Activated naive CD4-positive, alpha-beta T cell treated with anti-CD3 and anti-CD28 coated beads, Interleukin-2, amount 50 U/mL, for 24 hours (primary cell): Measurements from ENCODE around the gene TMEM95.

Experiments used
- H3K27ac Mint-ChIP-seq: one replicate; pipeline ENCODE4 v1.8.0; 2021; ENCODE audit warnings: mild to moderate bottlenecking, mixed read lengths
- H3K27me3 Mint-ChIP-seq: one replicate; pipeline ENCODE4 v1.8.0; 2021; ENCODE audit warnings: mixed read lengths
- H3K36me3 Mint-ChIP-seq: one replicate; pipeline ENCODE4 v1.8.0; 2021; ENCODE audit warnings: mixed read lengths
- H3K4me1 Mint-ChIP-seq: one replicate; pipeline ENCODE4 v1.8.0; 2021; ENCODE audit warnings: mixed read lengths
- H3K4me3 Mint-ChIP-seq: one replicate; pipeline ENCODE4 v1.8.0; 2021; ENCODE audit warnings: mild to moderate bottlenecking, mixed read lengths
- H3K9me3 Mint-ChIP-seq: one replicate; pipeline ENCODE4 v1.8.0; 2021; ENCODE audit warnings: mixed read lengths

TMEM95 gene

GRCh38 chr17:7396147-7396546 lies 41.2 kb downstream of the TMEM95 start:
- Mint-ChIP-seq H3K4me1 (peaks cover 32% of the 10 kb centered on the region), H3K4me3 (peak overlapping the region; percentile 16), H3K27ac (peak overlapping the region; percentile 66), H3K9me3 (no peaks in the 10 kb centered on the region), H3K36me3 (no peaks in the 10 kb centered on the region), H3K27me3 (no peaks in the 10 kb centered on the region)

GRCh38 chr17:7398612-7399011 lies 43.7 kb downstream of the TMEM95 start:
- H3K27me3 Mint-ChIP-seq: no peaks in the 10 kb centered on the region
- no peak overlapping the region for H3K27ac Mint-ChIP-seq
- H3K36me3 Mint-ChIP-seq: no peaks in the 10 kb centered on the region
- H3K9me3 Mint-ChIP-seq: no peaks in the 10 kb centered on the region
- H3K4me3 Mint-ChIP-seq: no peak overlapping the region
- peaks cover 19% of the 10 kb centered on the region for H3K4me1 Mint-ChIP-seq

- Mint-ChIP-seq H3K36me3 (no peaks in the 10 kb centered on the region), H3K9me3 (no peaks in the 10 kb centered on the region), H3K27me3 (no peaks in the 10 kb centered on the region), H3K27ac (peak overlapping the region; percentile 55), H3K4me3 (peak overlapping the region; percentile 96), H3K4me1 (peaks cover 15% of the 10 kb centered on the region)
Measured at GRCh38 chr17:7403043-7403726, 48.2 kb downstream of the TMEM95 start.

GRCh38 chr17:7403727-7403976 lies 48.7 kb downstream of the TMEM95 start:
- Mint-ChIP-seq H3K9me3 (no peaks in the 10 kb centered on the region), H3K4me1 (peaks cover 15% of the 10 kb centered on the region), H3K27me3 (no peaks in the 10 kb centered on the region), H3K27ac (peak overlapping the region; percentile 93), H3K36me3 (no peaks in the 10 kb centered on the region), H3K4me3 (peak overlapping the region; percentile 96)

- H3K4me1 Mint-ChIP-seq: peaks cover 18% of the 10 kb centered on the region
- no peaks in the 10 kb centered on the region for H3K27me3 Mint-ChIP-seq
- no peaks in the 10 kb centered on the region for H3K9me3 Mint-ChIP-seq
- peak within 1 kb of the TSS; percentile 96 for H3K4me3 Mint-ChIP-seq
- H3K36me3 Mint-ChIP-seq: no peaks in the 10 kb centered on the region
- H3K27ac Mint-ChIP-seq: peak within 1 kb of the TSS; percentile 93
Measured at GRCh38 chr17:7403977-7404736, 49.2 kb downstream of the TMEM95 start, which contains the start of gene TMEM256. TSS of gene TMEM256 (minus strand) at chr17:7404097. CDS start at chr17:7404084, 13 bp downstream.

- H3K9me3 Mint-ChIP-seq: no peaks in the 10 kb centered on the region
- peaks cover 21% of the 10 kb centered on the region for H3K4me1 Mint-ChIP-seq
- H3K27ac Mint-ChIP-seq: peak overlapping the region; percentile 59
- H3K27me3 Mint-ChIP-seq: no peaks in the 10 kb centered on the region
- H3K36me3 Mint-ChIP-seq: no peaks in the 10 kb centered on the region
- peak overlapping the region; percentile 96 for H3K4me3 Mint-ChIP-seq
Measured at GRCh38 chr17:7404737-7405349, 49.9 kb downstream of the TMEM95 start.

GRCh38 chr17:7405350-7406234 lies 50.6 kb downstream of the TMEM95 start:
- peak overlapping the region; percentile 59 for H3K27ac Mint-ChIP-seq
- peaks cover 21% of the 10 kb centered on the region for H3K4me1 Mint-ChIP-seq
- no peaks in the 10 kb centered on the region for H3K27me3 Mint-ChIP-seq
- H3K4me3 Mint-ChIP-seq: peak overlapping the region; percentile 77
- H3K9me3 Mint-ChIP-seq: no peaks in the 10 kb centered on the region
- no peaks in the 10 kb centered on the region for H3K36me3 Mint-ChIP-seq

GRCh38 chr17:7406235-7406825 lies 51.4 kb downstream of the TMEM95 start:
- Mint-ChIP-seq H3K27ac (peak overlapping the region; percentile 8), H3K4me1 (peaks cover 21% of the 10 kb centered on the region), H3K9me3 (no peaks in the 10 kb centered on the region), H3K27me3 (no peaks in the 10 kb centered on the region), H3K36me3 (no peaks in the 10 kb centered on the region), H3K4me3 (peak overlapping the region; percentile 71)
